Lower leg skin (tissue), 4 donors: ENCODE measurements around the gene SERPIND1. TPM values are rescaled to one million over a fixed set of nuclear protein-coding genes. Genes with fewer than 3 reads are reported as not detected.

Experiments
- DNase-seq, 2 donors: peaks; one replicate each; pipeline ENCODE4 v3.0.0-alpha.2; 2019; ENCODE audit warnings: low spot score in 2 of 2
- H3K4me3 ChIP-seq: fragments of 200-600 bp; sonication (generic); 2 replicates; pipeline ENCODE4 v1.5.1; 2017; ENCODE audit warnings: mild to moderate bottlenecking, low read depth; ENCODE audit not compliant: poor library complexity, severe bottlenecking
- POLR2A ChIP-seq, 2 donors: fragments of 450-650 bp; IDR thresholded peaks; one replicate each; pipeline ENCODE4 v1.6.1; 2016 to 2017; ENCODE audit warnings: antibody characterized with exemption in 2 of 2, mild to moderate bottlenecking in 1 of 2, moderate library complexity in 1 of 2
- WGBS, 2 donors: methylation state at CpG; one replicate each; pipeline ENCODE4 v1.1.5; 2018; 5-methylcytosine and 5-hydroxymethylcytosine counted together
- intact Hi-C: fragments of 100-400 bp; cut with DNase I; formaldehyde crosslinking; loops from one replicate; pipeline ENCODE4 v1.15.0; 2023; ENCODE audit warnings: low total_unique reads
- total RNA-seq, 4 donors: library from RNA; depleted of rRNA; stranded (reverse); fragments of >200 nt; gene quantifications; one replicate each; pipeline ENCODE4 v1.1.0, GENCODE V29; 2016
- TF ChIP-seq, protein P1 (sequence below), 3 donors: fragments of 450-650 bp; IDR thresholded peaks; one replicate each; pipeline ENCODE4 v1.5.1; 2016; ENCODE audit warnings: antibody characterized with exemption in 3 of 3, mild to moderate bottlenecking in 3 of 3, moderate library complexity in 2 of 3

SERPIND1 gene, protein sequence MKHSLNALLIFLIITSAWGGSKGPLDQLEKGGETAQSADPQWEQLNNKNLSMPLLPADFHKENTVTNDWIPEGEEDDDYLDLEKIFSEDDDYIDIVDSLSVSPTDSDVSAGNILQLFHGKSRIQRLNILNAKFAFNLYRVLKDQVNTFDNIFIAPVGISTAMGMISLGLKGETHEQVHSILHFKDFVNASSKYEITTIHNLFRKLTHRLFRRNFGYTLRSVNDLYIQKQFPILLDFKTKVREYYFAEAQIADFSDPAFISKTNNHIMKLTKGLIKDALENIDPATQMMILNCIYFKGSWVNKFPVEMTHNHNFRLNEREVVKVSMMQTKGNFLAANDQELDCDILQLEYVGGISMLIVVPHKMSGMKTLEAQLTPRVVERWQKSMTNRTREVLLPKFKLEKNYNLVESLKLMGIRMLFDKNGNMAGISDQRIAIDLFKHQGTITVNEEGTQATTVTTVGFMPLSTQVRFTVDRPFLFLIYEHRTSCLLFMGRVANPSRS
- not detected for total RNA-seq

DNA sequence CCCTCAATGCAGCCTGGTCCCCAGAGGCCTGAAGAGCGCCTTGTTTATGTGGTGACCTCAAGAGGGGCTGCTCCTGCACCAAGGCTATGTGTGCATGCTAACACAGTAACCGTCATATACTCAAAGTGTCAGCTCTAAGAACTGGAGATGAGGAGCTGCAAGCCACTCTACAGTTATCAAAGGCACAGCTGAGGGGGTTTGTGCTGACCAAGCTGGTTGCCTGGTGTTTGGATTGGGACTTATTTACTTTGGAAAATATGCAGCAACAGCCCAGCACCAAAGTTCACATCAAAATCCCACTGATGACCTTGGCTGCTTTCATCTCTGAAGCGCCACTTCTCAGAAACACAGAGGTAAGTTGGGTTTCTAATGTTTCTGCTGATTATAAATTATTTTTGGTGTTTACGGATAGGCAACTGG lies at the start of gene SERPIND1:
Gene SERPIND1, plus strand, starts transcription at position 321 of the 420 bp plus-strand sequence. CDS start 5,200 bp downstream, outside the sequence.
- intact Hi-C loops: no loop called here
- WGBS, 2 donors: 94 to 98% methylated on average over 4 of the region's 4 CpGs
- TF ChIP-seq, protein P1, sequence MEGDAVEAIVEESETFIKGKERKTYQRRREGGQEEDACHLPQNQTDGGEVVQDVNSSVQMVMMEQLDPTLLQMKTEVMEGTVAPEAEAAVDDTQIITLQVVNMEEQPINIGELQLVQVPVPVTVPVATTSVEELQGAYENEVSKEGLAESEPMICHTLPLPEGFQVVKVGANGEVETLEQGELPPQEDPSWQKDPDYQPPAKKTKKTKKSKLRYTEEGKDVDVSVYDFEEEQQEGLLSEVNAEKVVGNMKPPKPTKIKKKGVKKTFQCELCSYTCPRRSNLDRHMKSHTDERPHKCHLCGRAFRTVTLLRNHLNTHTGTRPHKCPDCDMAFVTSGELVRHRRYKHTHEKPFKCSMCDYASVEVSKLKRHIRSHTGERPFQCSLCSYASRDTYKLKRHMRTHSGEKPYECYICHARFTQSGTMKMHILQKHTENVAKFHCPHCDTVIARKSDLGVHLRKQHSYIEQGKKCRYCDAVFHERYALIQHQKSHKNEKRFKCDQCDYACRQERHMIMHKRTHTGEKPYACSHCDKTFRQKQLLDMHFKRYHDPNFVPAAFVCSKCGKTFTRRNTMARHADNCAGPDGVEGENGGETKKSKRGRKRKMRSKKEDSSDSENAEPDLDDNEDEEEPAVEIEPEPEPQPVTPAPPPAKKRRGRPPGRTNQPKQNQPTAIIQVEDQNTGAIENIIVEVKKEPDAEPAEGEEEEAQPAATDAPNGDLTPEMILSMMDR (IDR thresholded peaks at IDR 0.05): no peak
- TF ChIP-seq POLR2A (IDR thresholded peaks at IDR 0.05): no peak
- DNase-seq: no peak
- no peak within 1 kb of the TSS for H3K4me3 ChIP-seq

DNA sequence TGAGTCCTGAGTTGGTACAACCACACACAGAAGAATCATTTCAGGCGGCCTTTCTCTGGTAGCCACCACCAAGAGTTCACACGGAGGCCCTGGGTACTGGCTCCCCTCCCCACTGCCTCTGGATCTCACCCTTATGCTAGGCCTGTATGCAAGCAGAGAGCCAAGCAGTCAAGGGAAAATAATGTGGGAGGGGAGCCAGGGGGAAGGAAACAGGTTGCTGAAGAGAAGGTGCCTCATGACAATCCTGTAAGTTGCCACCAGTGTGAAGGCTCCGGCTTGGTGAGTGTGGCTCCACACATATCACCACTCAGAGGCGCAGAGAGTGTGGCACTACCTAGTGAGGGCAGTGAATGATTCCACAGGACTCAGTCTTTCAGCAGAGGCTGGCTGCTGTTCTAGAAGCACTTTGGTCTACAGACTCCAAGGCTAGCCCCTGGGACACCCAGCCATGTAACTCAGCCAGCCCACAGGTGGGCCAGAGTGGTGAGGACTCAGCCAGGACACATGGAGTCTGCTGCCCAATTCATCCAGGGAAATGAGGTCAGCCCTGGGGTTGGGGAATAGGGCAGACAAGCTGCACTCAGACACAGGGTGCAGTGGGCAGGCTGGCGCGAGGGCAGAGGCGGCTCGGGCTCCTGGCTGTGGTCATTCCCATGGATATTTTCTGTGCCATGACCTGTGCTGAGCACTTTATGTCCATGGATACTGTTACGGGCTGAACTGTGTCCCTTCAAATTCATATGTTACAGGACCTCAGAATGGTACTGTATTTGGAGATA lies 49.0 kb upstream of the SERPIND1 start:
- no peak for DNase-seq
- H3K4me3 ChIP-seq: no peak overlapping the region
- intact Hi-C loops: no loop called here
- 84 to 96% methylated on average over 8 to 9 of the region's 9 CpGs for WGBS, 2 donors
- TF ChIP-seq, protein P1 (IDR thresholded peaks at IDR 0.05): no peak
- TF ChIP-seq POLR2A (IDR thresholded peaks at IDR 0.05): no peak

DNA sequence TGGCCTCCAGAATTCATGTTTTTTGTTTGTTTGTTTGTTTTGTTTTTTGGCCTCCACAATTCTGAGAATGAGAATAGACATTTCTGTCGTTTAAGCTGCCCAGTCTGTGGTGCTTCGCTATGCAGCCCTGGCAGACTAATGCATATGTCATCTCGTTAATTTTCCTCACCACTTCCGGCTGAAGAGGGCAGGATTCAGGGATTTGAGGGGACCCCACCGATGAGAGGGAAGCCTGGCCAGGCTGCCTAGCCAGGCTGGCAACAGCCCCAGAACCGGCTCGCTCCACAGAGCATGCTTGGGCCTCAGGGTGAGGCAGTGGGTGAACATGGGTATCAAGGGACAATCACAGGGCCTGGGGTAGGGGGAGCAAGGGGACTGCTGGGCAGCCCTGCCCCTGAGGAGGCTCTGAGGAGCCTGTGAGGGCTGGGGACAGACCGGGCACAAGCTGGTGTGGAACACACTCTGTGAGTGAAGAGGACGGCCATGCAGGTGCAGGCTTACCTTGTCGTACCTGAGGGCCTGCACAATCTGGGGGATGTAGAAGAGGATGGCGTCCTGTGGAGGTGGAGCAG lies 47.8 kb upstream of the SERPIND1 start:
- H3K4me3 ChIP-seq: no peak overlapping the region
- no peak for DNase-seq
- TF ChIP-seq POLR2A (IDR thresholded peaks at IDR 0.05): no peak
- TF ChIP-seq, protein P1 (IDR thresholded peaks at IDR 0.05): no peak
- intact Hi-C loops: no loop called here
- 86 to 89% methylated on average over 11 of the region's 11 CpGs for WGBS, 2 donors

DNA sequence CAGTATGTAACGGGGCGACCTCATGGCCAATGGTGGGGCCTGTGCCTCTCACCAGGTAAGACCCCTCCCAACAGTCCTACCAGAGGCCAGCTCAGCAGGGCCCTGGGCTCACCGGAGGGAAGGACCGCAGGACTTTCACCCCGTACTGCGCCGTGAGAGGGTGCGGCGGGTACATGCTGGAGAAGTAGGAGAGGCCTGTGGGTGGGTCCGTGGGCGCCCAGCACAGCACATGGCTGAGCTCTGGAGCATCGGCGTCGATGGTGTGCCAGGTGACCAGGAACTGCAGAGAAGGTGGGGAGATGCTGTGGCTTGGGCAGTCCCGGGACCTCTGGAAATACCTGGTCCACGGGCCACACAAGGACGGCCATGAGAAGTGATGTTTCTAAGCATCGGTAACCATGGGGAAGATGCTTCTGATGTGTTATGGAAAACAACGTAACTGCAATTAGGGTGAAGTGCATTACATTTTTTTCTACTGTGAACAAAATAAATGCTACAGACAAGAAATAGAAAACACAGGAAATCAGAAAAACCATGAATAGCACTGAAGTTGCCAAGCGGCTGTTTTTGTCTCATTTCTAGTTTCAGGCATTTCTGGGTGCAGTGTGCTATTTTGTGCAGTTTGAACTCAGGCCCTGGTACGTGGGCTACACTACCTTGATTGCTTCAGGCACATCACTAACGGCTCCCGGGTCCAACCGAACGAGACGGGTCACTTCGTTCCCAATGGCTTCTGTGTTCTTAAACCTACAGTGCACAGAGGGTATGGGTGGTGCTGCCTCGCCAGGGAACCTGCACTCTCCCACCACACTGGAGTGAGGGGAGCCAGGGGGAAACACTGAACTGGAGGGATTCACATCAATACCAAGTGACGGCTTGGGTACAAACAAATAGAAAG lies 46.5 kb upstream of the SERPIND1 start:
- TF ChIP-seq, protein P1 (IDR thresholded peaks at IDR 0.05): no peak
- no peak for TF ChIP-seq POLR2A (IDR thresholded peaks at IDR 0.05)
- intact Hi-C loops: no loop called here
- DNase-seq: no peak
- no peak overlapping the region for H3K4me3 ChIP-seq
- WGBS, 2 donors: 87 to 89% methylated on average over 29 of the region's 29 CpGs
